Measurements from ENCODE around the gene PTPN2. TPM values are rescaled to one million over a fixed set of nuclear protein-coding genes. Genes with fewer than 3 reads are reported as not detected.
"Not testable (repeated sequence)": the region's sequence is repeated elsewhere in the genome, so short reads cannot be mapped to it uniquely, and the experiment has no call there.

The PTPN2 gene
- total RNA-seq, 1 experiment from 2014 or later, result 59.8 TPM

DNA sequence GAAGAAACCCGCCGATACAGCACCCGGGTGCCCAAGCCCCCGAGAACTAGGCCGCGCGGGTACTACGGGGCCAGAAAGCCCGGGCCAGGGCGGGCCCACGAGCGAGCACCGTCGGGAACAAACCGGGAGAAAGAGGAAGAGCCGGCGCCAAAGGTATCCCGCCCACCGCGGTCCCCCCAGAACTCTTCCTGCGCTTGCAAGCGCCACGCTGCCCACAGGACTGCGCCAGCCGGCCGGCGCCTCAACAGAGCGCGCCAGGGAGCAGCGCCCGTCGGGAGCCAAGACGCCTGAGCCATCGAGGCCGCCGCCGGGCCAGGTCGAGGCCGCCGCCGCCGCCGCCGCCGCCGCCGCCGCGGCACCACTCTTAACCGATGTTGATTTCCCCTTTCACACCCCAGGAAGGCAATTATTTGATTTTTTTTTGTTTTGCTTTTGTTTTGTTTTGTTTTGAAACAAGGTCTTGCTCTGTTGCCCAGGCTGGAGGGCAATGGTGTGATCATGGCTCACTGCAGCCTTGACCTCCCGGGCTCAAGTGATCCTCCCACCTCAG lies 12.8 kb upstream of the PTPN2 start:
- CTCF ChIA-PET, result not testable (repeated sequence)

DNA sequence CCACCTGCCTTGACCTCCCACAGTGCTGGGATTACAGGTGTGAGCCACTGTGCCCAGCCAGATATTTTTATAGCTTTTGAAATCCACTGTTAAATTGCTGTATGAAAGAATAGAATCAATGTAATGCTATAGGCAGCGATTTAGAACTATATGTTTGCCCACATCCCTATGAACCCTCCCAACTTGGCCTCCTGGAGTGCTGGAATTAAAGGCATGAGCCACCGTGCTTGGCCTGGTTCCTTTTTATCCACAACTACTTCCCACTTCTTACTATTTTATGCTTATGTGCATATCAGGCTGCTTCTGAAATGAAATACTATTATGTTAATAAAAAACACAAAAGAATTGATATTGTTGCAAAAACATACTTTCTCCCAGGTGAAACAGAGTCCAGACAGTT lies 11.6 kb upstream of the PTPN2 start:
- no TSS peak for BruUV-seq (replicated peaks)
- H3K79me2 ChIP-seq (ENCODE audit: low read length), result no peaks in the 10 kb centered on the region
- no peaks in the 10 kb centered on the region for H3F3A ChIP-seq (ENCODE audit: low read length, unreplicated experiment)

More for the DNA sequence above, 12.8 kb upstream of the PTPN2 start:
- DNase-seq; H3K4me2 ChIP-seq (ENCODE audit: low read length); H3K36me3 ChIP-seq (ENCODE audit: low read depth, low read length); H3K27ac ChIP-seq (ENCODE audit: low read length); H3K9ac ChIP-seq (ENCODE audit: low read length); H3K27me3 ChIP-seq (ENCODE audit: low read length); H3K9me2 ChIP-seq (replicated peaks; ENCODE audit: low read length); H3K9me3 ChIP-seq (ENCODE audit: low read length); H3K4me1 ChIP-seq (ENCODE audit: insufficient read depth, low read length); H3F3A ChIP-seq (ENCODE audit: low read length, unreplicated experiment); H3K79me2 ChIP-seq (ENCODE audit: low read length); ATAC-seq; intact Hi-C loops (cut with micrococcal nuclease); POLR2A ChIA-PET (ENCODE audit: unreplicated experiment); H2AFZ ChIP-seq (ENCODE audit: low read length); H3K4me3 ChIP-seq (ENCODE audit: low read length); H4K20me1 ChIP-seq (ENCODE audit: low read length); BruUV-seq (replicated peaks): not testable (repeated sequence)

DNA sequence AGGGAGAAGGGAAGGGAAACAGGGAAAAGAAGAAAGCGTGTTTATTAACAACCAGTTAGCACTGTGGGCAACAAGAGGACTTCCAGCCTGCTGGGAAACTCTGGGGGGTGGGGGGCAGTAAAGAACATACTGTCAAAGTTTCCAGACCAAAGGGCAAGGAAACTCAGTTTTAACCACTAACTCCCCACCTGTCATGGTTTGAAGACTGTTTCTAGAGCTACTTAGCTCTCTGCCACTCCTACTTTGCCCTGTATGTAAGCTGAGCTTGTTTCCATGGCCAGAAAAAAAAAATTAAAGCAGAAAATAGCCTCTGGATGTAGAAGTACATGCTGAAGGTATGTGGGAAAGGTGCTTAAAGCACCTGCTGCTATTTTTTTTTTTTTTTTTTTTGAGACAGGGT lies 11.0 kb upstream of the PTPN2 start:
- H3K79me2 ChIP-seq (ENCODE audit: low read length), result no peaks in the 10 kb centered on the region
- H3K27ac ChIP-seq (ENCODE audit: low read length), result no peak overlapping the region
- no peaks in the 10 kb centered on the region for H3K27me3 ChIP-seq (ENCODE audit: low read length)
- ChIA-PET CTCF (interaction anchor here (0.6 to 1.0 kb wide), 3 partner anchors 59 to 224 kb away, joined by 3 to 7 read pairs (median 3); no protein-coding TSS in a partner anchor), POLR2A (ENCODE audit: unreplicated experiment) (no interaction called here)
- no peak overlapping the region for H3K4me2 ChIP-seq (ENCODE audit: low read length)
- H3K9me2 ChIP-seq (replicated peaks; ENCODE audit: low read length), result no peaks in the 10 kb centered on the region
- no peak overlapping the region for H3K4me3 ChIP-seq (ENCODE audit: low read length)
- TF ChIP-seq, protein P1, sequence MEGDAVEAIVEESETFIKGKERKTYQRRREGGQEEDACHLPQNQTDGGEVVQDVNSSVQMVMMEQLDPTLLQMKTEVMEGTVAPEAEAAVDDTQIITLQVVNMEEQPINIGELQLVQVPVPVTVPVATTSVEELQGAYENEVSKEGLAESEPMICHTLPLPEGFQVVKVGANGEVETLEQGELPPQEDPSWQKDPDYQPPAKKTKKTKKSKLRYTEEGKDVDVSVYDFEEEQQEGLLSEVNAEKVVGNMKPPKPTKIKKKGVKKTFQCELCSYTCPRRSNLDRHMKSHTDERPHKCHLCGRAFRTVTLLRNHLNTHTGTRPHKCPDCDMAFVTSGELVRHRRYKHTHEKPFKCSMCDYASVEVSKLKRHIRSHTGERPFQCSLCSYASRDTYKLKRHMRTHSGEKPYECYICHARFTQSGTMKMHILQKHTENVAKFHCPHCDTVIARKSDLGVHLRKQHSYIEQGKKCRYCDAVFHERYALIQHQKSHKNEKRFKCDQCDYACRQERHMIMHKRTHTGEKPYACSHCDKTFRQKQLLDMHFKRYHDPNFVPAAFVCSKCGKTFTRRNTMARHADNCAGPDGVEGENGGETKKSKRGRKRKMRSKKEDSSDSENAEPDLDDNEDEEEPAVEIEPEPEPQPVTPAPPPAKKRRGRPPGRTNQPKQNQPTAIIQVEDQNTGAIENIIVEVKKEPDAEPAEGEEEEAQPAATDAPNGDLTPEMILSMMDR (conservative IDR thresholded peaks at IDR 0.05; ENCODE audit: low read depth, low read length), result no peak
- TF ChIP-seq EZH2phosphoT487 (IDR thresholded peaks at IDR 0.05; ENCODE audit: borderline replicate concordance, low read length) (no peak), EZH2 (IDR thresholded peaks at IDR 0.05; ENCODE audit: low read length, unreplicated experiment) (no peak)
- DNase-seq (no peak), ATAC-seq (no peak)
- no peaks in the 10 kb centered on the region for H3F3A ChIP-seq (ENCODE audit: low read length, unreplicated experiment)
- H3K4me1 ChIP-seq (ENCODE audit: insufficient read depth, low read length), result peaks cover 10% of the 10 kb centered on the region
- no peaks in the 10 kb centered on the region for H3K9me3 ChIP-seq (ENCODE audit: low read length)
- intact Hi-C loops (cut with micrococcal nuclease), result no loop called here
- BruUV-seq (replicated peaks), result no TSS peak
- H3K9ac ChIP-seq (ENCODE audit: low read length), result no peak overlapping the region
- no peaks in the 10 kb centered on the region for H3K36me3 ChIP-seq (ENCODE audit: low read depth, low read length)
- H4K20me1 ChIP-seq (ENCODE audit: low read length), result no peaks in the 10 kb centered on the region
- no peak overlapping the region for H2AFZ ChIP-seq (ENCODE audit: low read length)

More for the DNA sequence above, 11.6 kb upstream of the PTPN2 start:
- TF ChIP-seq, protein P1 (conservative IDR thresholded peaks at IDR 0.05; ENCODE audit: low read depth, low read length), result no peak
- TF ChIP-seq EZH2phosphoT487 (IDR thresholded peaks at IDR 0.05; ENCODE audit: borderline replicate concordance, low read length) (no peak), EZH2 (IDR thresholded peaks at IDR 0.05; ENCODE audit: low read length, unreplicated experiment) (no peak)
- peaks cover 10% of the 10 kb centered on the region for H3K4me1 ChIP-seq (ENCODE audit: insufficient read depth, low read length)
- intact Hi-C loops (cut with micrococcal nuclease), result no loop called here
- H3K9me2 ChIP-seq (replicated peaks; ENCODE audit: low read length), result no peaks in the 10 kb centered on the region
- H3K9me3 ChIP-seq (ENCODE audit: low read length), result no peaks in the 10 kb centered on the region
- H4K20me1 ChIP-seq (ENCODE audit: low read length), result no peaks in the 10 kb centered on the region
- H3K27me3 ChIP-seq (ENCODE audit: low read length), result no peaks in the 10 kb centered on the region
- H3K4me3 ChIP-seq (ENCODE audit: low read length), result no peak overlapping the region
- no peak overlapping the region for H3K27ac ChIP-seq (ENCODE audit: low read length)
- DNase-seq (no peak), ATAC-seq (no peak)
- H3K4me2 ChIP-seq (ENCODE audit: low read length), result no peak overlapping the region
- ChIA-PET CTCF (interaction anchor here (1.0 kb wide), 1 partner anchor 152 kb away, joined by 7 read pairs; no protein-coding TSS in a partner anchor), POLR2A (ENCODE audit: unreplicated experiment) (no interaction called here)
- H3K9ac ChIP-seq (ENCODE audit: low read length), result no peak overlapping the region
- no peaks in the 10 kb centered on the region for H3K36me3 ChIP-seq (ENCODE audit: low read depth, low read length)
- no peak overlapping the region for H2AFZ ChIP-seq (ENCODE audit: low read length)
